HT-29 (cell line): ENCODE results near the gene RTP5. TPM values are rescaled to one million over a fixed set of nuclear protein-coding genes. Genes with fewer than 3 reads are reported as not detected.
"Not testable (repeated sequence)": the region's sequence is repeated elsewhere in the genome, so short reads cannot be mapped to it uniquely, and the experiment has no call there.

Experiments used
- DNase-seq: peaks from one replicate; pipeline ENCODE4 v3.0.0-alpha.2; 2015; ENCODE audit warnings: low spot score
- total RNA-seq: library from RNA; depleted of rRNA; stranded (reverse); fragments of >200 nt; shearing (Covaris generic); gene quantifications from 2 replicates; pipeline ENCODE4 v1.2.3, GENCODE V29; 2014; rRNA removed

RTP5 gene
- total RNA-seq, 1 experiment from 2014 or later = not detected

- not testable (repeated sequence) for DNase-seq
Observed at GRCh38 chr2:241922816-241923601, 53.5 kb downstream of the RTP5 start.

Other genes with a start within 250 kb of the RTP5 start
- gene THAP4, start 232.6 kb upstream of the RTP5 start, total RNA-seq = 115 and 137 TPM in 2 replicates
- gene ATG4B, start 232.0 kb upstream of the RTP5 start, total RNA-seq = 73.5 and 77.5 TPM in 2 replicates
- 162 and 182 TPM in 2 replicates for gene DTYMK, start 182.9 kb upstream of the RTP5 start, total RNA-seq
- 46.4 and 54.7 TPM in 2 replicates for gene ING5, start 167.7 kb upstream of the RTP5 start, total RNA-seq
- 50.3 and 53.7 TPM in 2 replicates for gene D2HGDH, start 135.1 kb upstream of the RTP5 start, total RNA-seq
- gene GAL3ST2, start 92.9 kb upstream of the RTP5 start, total RNA-seq = not detected in 2 replicates
- 0.31 and 1.1 TPM in 2 replicates for gene NEU4, start 60.5 kb upstream of the RTP5 start, total RNA-seq
- gene PDCD1, start 10.8 kb upstream of the RTP5 start, total RNA-seq = not detected in 2 replicates